GM19238 (cell line): ENCODE results near the gene SYTL3.
"Not testable (repeated sequence)": the region's sequence is repeated elsewhere in the genome, so short reads cannot be mapped to it uniquely, and the experiment has no call there.

ENCODE experiments used
- DNase-seq: peaks from one replicate; pipeline ENCODE4 v3.0.0; 2011; ENCODE audit warnings: low spot score; ENCODE audit not compliant: insufficient read length

SYTL3 gene

DNA sequence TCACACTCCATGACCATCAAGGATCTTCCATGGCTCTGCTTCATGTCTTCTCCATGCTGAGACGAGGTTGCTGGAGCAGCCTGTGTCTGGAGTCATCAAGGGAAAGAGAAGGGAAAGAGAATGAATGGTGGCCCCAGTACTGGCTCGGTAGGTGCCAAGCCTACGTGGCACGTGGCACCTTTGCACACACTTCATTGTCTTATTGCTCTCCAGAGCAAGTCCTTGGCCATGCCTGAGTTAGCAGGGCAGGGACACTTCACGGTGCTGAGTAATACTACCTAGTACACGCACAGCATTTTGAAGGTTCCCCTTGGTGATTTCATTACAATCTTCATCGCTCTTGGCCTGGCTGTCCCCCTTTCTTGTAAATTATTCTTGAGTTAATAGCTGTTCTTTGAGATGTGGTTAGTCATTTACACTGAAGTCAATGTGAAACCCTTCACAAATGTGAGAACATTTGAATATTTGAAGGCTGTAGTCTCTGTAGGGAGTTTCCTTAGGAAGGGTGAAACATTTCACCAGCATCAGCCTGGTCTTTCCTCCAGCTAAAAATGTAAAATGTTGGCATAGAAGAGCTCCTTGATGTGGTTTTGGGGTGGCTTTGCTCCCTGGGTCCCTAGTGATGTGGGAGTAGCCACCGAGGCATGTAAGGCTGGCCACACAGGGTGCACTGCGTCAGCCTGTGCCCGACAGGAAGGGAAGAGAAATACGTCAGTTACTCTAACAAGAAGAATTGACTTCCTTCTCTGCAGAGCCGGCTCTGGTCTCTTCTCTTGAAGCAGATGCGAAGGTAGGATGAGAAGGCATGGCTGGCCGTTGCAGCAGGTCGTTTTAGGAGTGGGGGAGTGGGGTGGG lies at the start of gene SYTL3:
SYTL3 (plus strand) TSS at position 766 of the 855 bp plus-strand sequence. CDS start 13,215 bp downstream, outside the sequence.
- no peak for DNase-seq

GRCh38 chr6:158603261-158604047 lies 46.4 kb upstream of the SYTL3 start:
- DNase-seq = no peak

GRCh38 chr6:158604048-158604406 lies 45.8 kb upstream of the SYTL3 start:
- DNase-seq = no peak

- DNase-seq = peak; percentile 45
Observed at GRCh38 chr6:158605266-158605878, 44.5 kb upstream of the SYTL3 start.

DNA sequence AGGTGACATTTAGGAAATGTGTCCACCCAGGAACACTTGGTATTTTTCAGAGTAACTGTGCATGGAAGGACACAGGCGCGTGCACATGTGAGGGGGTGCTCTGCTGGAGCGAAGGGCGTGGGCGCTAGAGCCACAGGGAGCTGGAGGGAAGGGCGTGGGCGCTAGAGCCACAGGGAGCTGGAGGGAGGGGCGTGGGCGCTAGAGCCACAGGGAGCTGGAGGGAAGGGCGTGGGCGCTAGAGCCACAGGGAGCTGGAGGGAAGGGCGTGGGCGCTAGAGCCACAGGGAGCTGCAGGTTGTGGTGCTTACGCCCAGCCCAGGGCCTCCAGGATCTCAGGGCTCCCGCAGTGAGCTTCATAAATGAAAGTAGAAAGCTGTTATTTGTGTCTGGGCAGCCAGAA lies 43.8 kb upstream of the SYTL3 start:
- DNase-seq = not testable (repeated sequence)

DNA sequence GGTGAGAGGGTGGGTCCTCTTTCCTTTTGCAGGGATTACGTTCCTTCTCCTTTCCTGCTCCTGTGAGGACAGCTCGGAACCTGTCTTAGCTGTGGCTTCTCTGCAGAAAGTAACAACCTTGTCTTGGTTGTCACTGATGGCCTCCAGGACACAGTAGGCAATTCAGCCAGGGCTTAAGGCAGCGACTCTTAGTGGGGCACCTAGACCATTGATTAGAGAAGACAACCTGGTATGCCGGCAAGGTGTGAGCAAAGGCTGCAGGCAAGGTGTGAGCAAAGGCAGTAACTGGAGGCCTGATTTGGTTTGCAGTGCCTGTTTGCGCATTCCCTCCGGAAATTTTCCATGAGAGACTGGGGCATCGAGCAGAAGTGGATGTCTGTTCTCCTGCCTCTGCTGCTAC lies 42.9 kb upstream of the SYTL3 start:
- DNase-seq = no peak

GRCh38 chr6:158607411-158608170 lies 42.3 kb upstream of the SYTL3 start:
- no peak for DNase-seq

DNA sequence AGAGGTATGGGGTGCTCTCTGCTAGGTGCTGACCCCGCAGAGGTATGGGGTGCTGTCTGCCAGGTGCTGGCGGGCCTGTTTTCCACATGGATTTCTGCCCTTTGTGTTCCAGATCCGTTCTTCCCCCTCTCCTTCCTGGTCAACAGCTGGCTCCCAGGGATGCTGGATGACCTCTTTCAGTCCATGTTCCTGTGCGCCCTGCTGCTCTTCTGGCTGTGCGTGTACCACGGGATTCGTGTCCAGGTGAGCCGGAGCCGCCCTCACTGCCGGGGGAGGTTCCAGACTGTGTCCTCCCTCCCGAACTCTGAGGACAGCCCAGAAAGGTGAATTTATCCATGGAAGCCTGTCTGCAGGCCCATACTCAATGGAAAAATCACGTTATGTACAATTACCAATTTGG lies 41.6 kb upstream of the SYTL3 start:
- no peak for DNase-seq

DNA sequence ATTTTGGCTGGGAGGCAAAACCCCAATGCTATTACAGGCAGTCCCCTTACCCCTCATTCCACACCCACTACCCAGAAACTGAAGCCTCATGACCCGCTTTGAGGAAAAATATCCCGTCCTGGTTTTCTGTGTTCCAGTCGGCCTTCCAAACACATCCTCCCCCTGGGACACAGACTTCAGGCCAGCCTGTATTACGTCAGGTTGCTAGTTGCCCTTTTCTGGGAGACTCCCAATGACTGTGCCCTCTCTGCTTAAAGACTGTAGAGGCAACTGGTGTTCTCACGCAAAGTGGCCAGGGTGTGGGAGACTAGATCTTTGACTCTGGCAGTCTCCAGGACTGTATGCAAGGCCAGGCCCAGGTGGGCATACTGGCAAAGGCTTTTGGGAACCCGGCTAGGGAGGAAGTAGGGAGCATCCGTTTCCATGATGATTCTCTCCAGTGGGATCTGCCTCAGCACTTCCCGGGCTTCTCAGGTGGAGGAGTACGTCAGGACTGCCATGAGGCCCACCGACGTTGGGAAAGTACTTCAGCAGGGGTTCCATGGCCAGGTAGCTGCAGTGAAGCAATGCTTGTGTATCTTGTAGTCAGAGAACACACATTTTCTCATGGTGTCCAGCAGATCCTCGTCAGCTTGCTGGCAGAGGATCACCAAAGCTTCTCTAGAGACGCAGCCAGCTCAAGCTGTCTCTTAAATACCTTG lies 40.2 kb upstream of the SYTL3 start:
- DNase-seq = no peak

DNA sequence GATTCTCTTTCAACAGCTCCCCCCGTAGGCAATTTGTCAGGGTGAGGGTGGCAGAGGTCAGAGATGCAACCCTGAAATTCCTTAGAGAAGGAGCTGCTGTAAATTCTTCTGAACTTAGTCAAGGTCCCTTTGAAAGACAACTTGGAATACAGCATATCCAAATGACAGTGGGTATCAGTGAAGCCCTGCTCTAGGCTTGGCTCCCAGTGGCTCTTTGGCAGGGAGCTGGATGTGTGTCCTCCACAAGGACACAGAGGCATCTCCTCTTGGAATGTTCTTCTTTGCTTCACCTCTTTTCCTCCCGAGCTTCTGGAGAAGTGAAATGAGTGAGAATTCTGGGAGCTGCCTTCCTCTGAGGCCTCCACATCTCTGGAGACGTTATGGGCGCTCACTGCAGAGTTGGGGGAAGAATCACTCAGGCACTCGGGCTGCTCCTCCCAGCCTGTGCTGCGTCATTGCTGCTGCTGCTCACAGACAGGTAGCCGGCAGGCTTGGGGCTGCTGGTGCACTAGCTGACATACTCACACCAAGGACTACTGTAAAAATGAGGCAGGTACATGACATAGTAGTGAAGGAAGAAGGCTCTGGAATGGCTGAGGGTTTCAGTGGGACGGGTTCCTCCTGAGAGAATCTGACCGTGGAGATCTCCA lies 39.4 kb upstream of the SYTL3 start:
- no peak for DNase-seq

- no peak for DNase-seq
Observed at GRCh38 chr6:158611039-158611438, 38.8 kb upstream of the SYTL3 start.

GRCh38 chr6:158611541-158612370 lies 38.1 kb upstream of the SYTL3 start:
- DNase-seq = no peak

DNA sequence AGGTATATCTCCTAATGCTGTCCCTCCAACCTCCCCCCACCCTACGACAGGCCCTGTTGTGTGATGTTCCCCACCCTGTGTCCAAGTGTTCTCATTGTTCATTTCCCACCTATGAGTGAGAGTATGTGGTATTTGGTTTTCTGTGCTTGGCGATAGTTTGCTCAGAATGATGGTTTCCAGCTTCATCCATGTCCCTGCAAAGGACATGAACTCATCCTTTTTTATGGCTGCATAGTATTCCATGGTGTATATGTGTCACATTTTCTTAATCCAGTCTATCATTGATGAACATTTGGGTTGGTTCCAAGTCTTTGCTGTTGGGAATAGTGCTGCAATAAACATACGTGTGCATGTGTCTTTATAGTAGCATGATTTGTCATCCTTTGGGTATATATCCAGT lies 35.2 kb upstream of the SYTL3 start:
- DNase-seq = not testable (repeated sequence)

GRCh38 chr6:158618289-158618688 lies 31.6 kb upstream of the SYTL3 start:
- DNase-seq = not testable (repeated sequence)

DNA sequence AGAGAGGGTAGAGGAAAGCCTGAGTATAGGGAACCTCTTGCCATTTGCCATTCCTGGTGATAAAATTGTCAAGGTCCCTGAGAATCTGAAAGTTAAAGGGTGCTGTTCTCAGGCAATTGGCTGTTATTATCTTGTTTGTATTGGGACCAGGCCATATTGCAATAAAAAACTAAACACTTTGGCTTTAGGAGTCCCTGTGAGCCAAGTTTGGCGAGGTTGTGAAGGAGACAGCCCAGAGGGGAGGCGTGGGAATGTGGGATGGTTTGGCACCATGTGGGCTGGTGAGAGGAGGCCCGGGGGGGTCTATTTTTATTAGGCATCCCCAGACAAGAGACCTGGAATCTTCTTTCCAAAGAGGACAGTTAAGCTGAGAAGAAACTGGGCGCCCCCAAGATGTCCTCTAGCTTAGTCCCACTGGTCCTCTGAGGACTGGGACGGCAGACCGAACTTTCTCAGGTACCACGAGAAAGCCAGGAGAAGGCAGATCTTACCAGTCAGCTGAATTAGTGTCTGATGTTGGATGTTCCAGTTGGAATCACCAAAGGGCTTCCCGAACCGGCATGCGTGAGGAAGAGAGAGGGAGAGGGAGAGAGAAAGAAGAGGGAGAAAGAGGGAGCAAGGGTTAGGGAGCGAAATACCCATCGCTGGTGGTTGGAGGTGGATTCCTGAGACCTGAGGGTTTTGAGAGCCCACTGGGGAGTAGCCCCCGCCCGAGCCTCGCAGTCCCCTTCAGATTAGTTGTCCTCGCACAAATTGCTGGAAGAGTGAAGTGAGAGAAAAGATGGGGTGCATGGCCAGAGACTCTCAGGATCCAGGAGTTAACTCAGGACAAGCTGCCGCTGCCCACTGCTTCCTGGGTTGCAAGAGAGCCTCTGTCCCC lies 29.7 kb upstream of the SYTL3 start:
- DNase-seq = no peak

DNA sequence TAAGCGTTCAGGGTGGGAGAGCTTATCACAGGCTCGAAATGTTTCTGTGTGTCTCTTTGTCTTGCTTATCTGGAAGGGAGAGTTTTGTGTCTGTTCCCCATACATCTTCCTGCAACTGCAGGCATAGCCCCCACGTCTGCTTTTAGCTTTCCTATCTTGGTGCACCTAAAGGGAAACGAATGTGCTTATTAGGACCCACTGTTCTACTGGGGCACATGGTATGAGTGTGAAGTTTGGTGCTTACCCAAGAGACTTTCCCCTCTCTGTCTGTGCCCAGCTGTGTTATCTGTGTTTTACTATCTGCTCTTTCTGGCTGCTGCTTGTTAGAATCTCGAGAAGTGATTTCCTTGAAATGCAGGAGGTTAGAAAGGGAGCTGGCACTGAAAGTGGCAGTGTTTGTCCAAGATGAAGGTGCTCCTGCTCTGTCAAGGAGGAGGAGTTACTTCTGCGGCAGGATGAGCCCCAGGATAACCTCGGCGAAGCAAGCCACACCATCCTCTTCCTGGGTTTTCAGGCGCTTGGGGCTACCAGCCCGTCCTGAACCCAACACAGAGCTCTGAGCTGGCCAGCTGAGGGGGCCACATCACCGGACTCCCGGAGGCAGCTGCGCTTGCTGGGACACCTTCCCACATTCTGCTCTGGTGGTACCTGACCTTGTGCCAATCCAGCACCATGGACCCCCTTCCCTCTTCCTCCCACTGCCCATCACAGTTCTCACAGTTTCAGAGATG lies 28.7 kb upstream of the SYTL3 start:
- no peak for DNase-seq

DNA sequence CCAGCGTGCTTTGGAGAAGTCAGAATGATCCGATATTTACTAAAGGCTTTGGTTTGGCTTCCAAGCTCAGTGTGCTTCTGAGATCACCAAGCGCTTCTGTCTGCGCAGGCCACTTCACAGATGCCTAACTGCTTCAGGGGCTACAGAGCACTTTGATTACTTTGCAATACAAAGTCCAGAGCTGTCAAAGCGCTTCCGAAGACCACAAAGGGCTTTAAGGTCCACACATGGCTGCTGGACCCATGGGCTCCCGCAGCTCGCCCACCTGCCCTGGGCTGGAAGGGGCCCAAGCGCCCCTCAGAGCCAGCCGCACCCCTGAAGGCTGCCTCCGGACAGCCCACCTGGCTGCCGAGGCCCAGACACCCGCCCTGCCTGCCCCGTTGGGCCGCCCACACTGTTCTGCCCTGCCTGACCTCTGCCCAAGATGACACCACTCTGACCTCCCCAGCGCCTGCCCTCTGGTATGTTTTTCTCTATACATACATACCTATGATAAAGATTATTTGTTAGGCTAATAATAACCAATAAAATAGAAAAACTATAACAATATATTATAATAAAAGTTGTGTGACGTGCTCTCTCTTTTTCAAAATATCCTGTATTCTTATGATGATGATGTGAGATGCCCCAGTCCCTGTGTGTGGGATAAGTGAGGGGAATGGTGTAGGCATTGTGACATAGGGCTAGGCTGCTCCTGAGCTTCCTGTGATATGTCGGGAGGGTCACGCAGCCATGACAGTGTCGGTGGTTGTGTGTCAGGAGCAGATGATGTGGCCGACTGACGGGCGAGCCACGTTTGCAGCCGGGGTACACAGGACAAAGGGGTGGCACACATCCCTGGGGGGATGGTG lies 27.9 kb upstream of the SYTL3 start:
- DNase-seq = no peak
